Measurements from ENCODE around the gene ADCYAP1R1. TPM values are rescaled to one million over a fixed set of nuclear protein-coding genes. Genes with fewer than 3 reads are reported as not detected.

Gene ADCYAP1R1
- total RNA-seq, 2 donors from 2014 or later, result 1.4 to 2.5 TPM

DNA sequence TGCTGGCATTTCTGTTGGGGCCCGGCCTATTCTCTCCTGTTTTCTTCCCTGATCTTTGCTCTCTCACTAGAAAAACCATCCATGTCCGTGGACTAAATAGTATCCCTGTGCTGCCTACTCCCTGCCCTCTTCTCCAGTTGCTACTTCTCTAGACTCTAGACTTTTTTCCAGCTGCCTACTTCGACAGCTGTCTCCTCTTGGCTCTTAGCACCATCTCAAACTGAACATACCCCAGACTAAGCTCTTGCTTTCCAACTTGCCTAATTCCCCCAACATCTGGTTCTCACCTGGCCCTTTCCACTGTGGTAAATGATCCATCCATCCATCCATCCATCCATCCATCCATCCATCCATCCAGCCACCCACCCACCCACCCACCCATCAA lies 19.5 kb downstream of the ADCYAP1R1 start:
- ATAC-seq (ENCODE audit: insufficient number of reproducible peaks, low FRiP score, low read depth) (no peak), DNase-seq (ENCODE audit: low spot score) (no peak)
- H3K9me3 ChIP-seq, result no peaks in the 10 kb centered on the region
- no peak overlapping the region for H3K27ac ChIP-seq
- no peaks in the 10 kb centered on the region for H3K4me1 ChIP-seq (ENCODE audit: control insufficient read depth in 1 of 2, low read depth in 2 of 2)
- no peaks in the 10 kb centered on the region for H3K36me3 ChIP-seq
- TF ChIP-seq, protein P1, sequence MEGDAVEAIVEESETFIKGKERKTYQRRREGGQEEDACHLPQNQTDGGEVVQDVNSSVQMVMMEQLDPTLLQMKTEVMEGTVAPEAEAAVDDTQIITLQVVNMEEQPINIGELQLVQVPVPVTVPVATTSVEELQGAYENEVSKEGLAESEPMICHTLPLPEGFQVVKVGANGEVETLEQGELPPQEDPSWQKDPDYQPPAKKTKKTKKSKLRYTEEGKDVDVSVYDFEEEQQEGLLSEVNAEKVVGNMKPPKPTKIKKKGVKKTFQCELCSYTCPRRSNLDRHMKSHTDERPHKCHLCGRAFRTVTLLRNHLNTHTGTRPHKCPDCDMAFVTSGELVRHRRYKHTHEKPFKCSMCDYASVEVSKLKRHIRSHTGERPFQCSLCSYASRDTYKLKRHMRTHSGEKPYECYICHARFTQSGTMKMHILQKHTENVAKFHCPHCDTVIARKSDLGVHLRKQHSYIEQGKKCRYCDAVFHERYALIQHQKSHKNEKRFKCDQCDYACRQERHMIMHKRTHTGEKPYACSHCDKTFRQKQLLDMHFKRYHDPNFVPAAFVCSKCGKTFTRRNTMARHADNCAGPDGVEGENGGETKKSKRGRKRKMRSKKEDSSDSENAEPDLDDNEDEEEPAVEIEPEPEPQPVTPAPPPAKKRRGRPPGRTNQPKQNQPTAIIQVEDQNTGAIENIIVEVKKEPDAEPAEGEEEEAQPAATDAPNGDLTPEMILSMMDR (IDR thresholded peaks at IDR 0.05), result no peak
- no peaks in the 10 kb centered on the region for H3K27me3 ChIP-seq (replicated peaks; ENCODE audit: insufficient read depth)
- no peak overlapping the region for H3K4me3 ChIP-seq

DNA sequence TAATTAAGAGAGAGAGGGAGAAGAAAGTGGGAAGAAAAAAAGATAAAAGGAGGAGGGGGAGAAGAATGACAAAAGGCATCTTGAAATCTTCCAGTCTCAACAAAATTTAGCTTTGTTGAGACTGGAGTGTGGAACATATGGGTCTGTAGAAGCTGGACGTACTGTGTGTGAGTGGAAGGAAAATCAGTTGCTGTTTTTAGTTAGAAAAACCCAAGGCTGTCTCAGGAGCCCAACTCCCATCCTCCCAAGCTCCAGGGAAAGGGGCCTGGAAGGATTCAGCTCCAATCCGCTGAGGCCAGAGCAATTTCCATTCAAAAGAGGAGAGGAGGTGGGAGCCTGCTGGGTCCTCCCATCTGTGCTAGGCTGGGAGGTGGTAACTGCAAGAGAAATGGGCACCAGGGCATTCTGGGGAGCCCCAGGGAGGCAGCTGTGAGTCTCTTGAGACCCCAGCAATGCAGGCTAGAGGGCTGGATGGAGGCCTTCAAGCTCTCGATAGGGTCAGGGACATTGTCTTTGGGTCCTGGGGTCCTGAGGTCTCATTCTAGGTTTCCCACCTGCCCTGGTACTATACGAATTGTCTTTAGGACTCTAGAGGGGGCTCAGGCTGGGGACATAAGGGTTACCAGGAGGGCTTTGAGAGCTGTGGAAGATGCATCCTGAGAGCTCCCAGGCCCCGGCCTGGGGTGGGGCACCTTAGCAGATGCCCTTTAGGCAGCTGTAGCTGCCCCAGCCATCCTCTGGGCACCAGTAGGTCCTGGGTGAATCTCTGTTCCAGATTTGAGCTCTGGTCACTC lies 21.4 kb downstream of the ADCYAP1R1 start:
- DNase-seq (ENCODE audit: low spot score) (no peak), ATAC-seq (ENCODE audit: insufficient number of reproducible peaks, low FRiP score, low read depth) (no peak)
- TF ChIP-seq, protein P1 (IDR thresholded peaks at IDR 0.05), result no peak
- Histone ChIP-seq H3K27ac (no peak overlapping the region), H3K36me3 (no peaks in the 10 kb centered on the region), H3K4me1 (ENCODE audit: control insufficient read depth in 1 of 2, low read depth in 2 of 2) (no peaks in the 10 kb centered on the region), H3K27me3 (replicated peaks; ENCODE audit: insufficient read depth) (no peaks in the 10 kb centered on the region), H3K4me3 (no peak overlapping the region), H3K9me3 (no peaks in the 10 kb centered on the region)

DNA sequence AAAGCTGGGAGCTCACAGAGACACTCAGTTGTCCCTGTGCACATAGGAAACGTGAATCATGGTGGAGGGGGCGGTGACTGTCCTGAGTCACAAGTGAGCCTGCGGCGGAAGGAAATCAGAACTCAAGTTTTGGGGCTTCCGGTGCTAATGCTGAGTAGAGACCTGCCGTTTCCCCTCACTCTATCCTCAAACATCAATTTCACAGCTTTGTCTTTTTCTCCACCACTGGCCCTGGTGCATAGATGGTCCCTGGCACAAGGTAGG lies 21.9 kb downstream of the ADCYAP1R1 start:
- TF ChIP-seq, protein P1 (IDR thresholded peaks at IDR 0.05), result no peak
- Histone ChIP-seq H3K27ac (no peak overlapping the region), H3K4me1 (ENCODE audit: control insufficient read depth in 1 of 2, low read depth in 2 of 2) (no peaks in the 10 kb centered on the region), H3K9me3 (no peaks in the 10 kb centered on the region), H3K36me3 (no peaks in the 10 kb centered on the region), H3K4me3 (no peak overlapping the region), H3K27me3 (replicated peaks; ENCODE audit: insufficient read depth) (no peaks in the 10 kb centered on the region)
- ATAC-seq (ENCODE audit: insufficient number of reproducible peaks, low FRiP score, low read depth) (no peak), DNase-seq (ENCODE audit: low spot score) (no peak)

DNA sequence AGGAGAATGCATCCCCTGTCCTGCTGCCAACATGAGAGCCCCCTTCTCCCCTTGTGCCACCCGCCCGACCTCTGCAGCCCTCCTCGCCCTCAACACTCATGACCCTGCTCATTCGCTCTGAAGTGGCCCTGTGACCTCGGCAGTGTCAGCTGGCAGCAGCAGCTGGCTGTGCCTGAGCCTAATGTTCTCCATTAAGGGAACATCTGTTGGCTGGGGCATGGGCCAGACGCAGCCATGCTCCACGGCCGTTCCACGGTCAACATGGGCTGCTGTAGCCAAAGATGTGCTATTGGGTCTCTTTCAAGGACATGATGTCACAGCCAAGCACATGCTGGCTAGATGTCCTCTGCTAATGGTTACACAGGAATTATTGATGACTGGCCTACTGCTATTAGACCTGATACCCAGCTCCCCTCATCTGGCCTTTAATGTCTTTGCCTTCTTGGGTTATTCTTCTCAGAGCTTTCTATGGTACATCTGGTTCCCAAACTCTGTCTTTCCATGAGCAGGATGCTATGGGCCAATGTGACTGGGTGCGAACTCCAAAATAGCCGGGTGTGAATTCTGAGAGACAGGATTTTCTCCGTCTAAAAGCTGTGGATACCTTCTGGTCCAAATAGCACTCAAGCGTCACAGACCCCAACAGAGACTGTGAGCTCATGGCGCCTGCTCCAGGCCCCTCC lies 22.4 kb downstream of the ADCYAP1R1 start:
- Histone ChIP-seq H3K9me3 (no peaks in the 10 kb centered on the region), H3K4me1 (ENCODE audit: control insufficient read depth in 1 of 2, low read depth in 2 of 2) (no peaks in the 10 kb centered on the region), H3K27ac (no peak overlapping the region), H3K36me3 (no peaks in the 10 kb centered on the region), H3K27me3 (replicated peaks; ENCODE audit: insufficient read depth) (no peaks in the 10 kb centered on the region), H3K4me3 (no peak overlapping the region)
- DNase-seq (ENCODE audit: low spot score) (no peak), ATAC-seq (ENCODE audit: insufficient number of reproducible peaks, low FRiP score, low read depth) (no peak)
- TF ChIP-seq, protein P1 (IDR thresholded peaks at IDR 0.05), result no peak

DNA sequence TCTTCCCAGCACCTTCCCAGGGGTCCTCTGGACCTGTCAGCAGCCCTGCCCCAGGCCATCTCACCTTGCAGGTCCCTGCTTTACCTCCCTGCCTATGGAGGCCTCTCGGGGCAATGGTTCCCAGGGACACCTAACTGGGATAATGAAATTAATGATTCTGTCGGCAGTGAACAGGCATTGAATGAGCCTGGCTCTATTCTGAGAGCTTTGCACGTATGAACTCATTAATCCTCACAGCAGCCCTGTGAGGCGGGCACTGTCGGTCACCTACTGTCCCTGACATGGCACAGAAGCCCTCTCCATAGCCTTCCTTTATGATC lies 22.9 kb downstream of the ADCYAP1R1 start:
- Histone ChIP-seq H3K4me1 (ENCODE audit: control insufficient read depth in 1 of 2, low read depth in 2 of 2) (no peaks in the 10 kb centered on the region), H3K27me3 (replicated peaks; ENCODE audit: insufficient read depth) (no peaks in the 10 kb centered on the region), H3K36me3 (no peaks in the 10 kb centered on the region), H3K27ac (no peak overlapping the region), H3K9me3 (no peaks in the 10 kb centered on the region), H3K4me3 (no peak overlapping the region)
- DNase-seq (ENCODE audit: low spot score), result no peak
- TF ChIP-seq, protein P1 (IDR thresholded peaks at IDR 0.05), result no peak
- ATAC-seq (ENCODE audit: insufficient number of reproducible peaks, low FRiP score, low read depth), result no peak

All from thoracic aorta (tissue), 2 donors.